Sigmoid colon (tissue), 7 donors: ENCODE measurements around the gene NCKAP5L. TPM values are rescaled to one million over a fixed set of nuclear protein-coding genes. Genes with fewer than 3 reads are reported as not detected.

Experiments
- DNase-seq: peaks from one replicate; pipeline ENCODE4 v3.0.0-alpha.2; 2019
- H3K27ac ChIP-seq, 4 donors: fragments of 200-600 bp; sonication (generic); one replicate each; pipeline ENCODE4 v1.5.1; 2016 to 2019; ENCODE audit warnings: mild to moderate bottlenecking in 1 of 4
- H3K27me3 ChIP-seq, 3 donors: fragments of 200-600 bp; sonication (generic); one replicate each; pipeline ENCODE4 v1.5.1; 2019; ENCODE audit warnings: mild to moderate bottlenecking in 1 of 3
- H3K36me3 ChIP-seq, 4 donors: fragments of 200-600 bp; sonication (generic); one replicate each; pipeline ENCODE4 v1.5.1; 2016 to 2019
- H3K4me1 ChIP-seq, 4 donors: fragments of 200-600 bp; sonication (generic); one replicate each; pipeline ENCODE4 v1.5.1; 2017 to 2019
- H3K4me3 ChIP-seq, 4 donors: fragments of 200-600 bp; sonication (generic); one replicate each; pipeline ENCODE4 v1.5.1; 2017 to 2019; ENCODE audit warnings: mild to moderate bottlenecking in 2 of 4, moderate library complexity in 1 of 4
- H3K9me3 ChIP-seq, 4 donors: fragments of 200-600 bp in 3 of 4; sonication (generic) in 3 of 4; one replicate each; pipeline versions ENCODE4 v1.5.1 to v1.6.1; 2013 to 2019
- CTCF ChIP-seq, 4 experiments: fragments of 450-650 bp in 3 of 4; fragments of 200-600 bp in 1 of 4; IDR thresholded peaks; one replicate each; pipeline ENCODE4 v1.5.1; 2016 to 2019; ENCODE audit warnings: antibody characterized with exemption in 4 of 4, mild to moderate bottlenecking in 3 of 4, moderate library complexity in 2 of 4
- EP300 ChIP-seq, 4 donors: sonication (generic); formaldehyde crosslinking; IDR thresholded peaks; one replicate each; pipeline ENCODE4 v1.6.1; 2017; ENCODE audit warnings: antibody characterized with exemption in 4 of 4
- POLR2A ChIP-seq, 2 donors: fragments of 450-650 bp; IDR thresholded peaks; one replicate each; pipeline ENCODE4 v1.6.1; 2016; ENCODE audit warnings: antibody characterized with exemption in 2 of 2, mild to moderate bottlenecking in 2 of 2, moderate library complexity in 2 of 2
- POLR2AphosphoS5 ChIP-seq, 4 donors: sonication (generic); formaldehyde crosslinking; IDR thresholded peaks; one replicate each; pipeline ENCODE4 v1.6.1; 2017; ENCODE audit warnings: antibody characterized with exemption in 4 of 4
- whole genome bisulfite sequencing, 2 donors: extraction: QIAGEN DNeasy Blood & Tissue Kit; methylation state at CpG; one replicate each; pipeline ENCODE4 v1.1.7; 2013; 5-methylcytosine and 5-hydroxymethylcytosine counted together
- intact Hi-C: fragments of 100-400 bp; cut with DNase I; formaldehyde crosslinking; loops from one replicate; pipeline ENCODE4 v1.15.1; 2023
- polyA plus RNA-seq, 3 donors: library from polyadenylated mRNA; stranded (reverse); fragments of 200-250 nt; gene quantifications; one replicate each; pipeline ENCODE4 v1.2.3, GENCODE V29; 2013
- total RNA-seq, 4 donors: library from RNA; depleted of rRNA; stranded (reverse); fragments of >200 nt; gene quantifications; one replicate each; pipeline ENCODE4 v1.1.0, GENCODE V29; 2016
- donor health status: healthy with polysubstance abuse.
- donor health status: Bipolar disorder and iron deficiency.
- donor health status: healthy.

The NCKAP5L gene
- total and polyA plus RNA-seq, 7 donors = 0.92 to 23.3 (median 10.0) TPM

GRCh38 chr12:49798248-49798647 lies 30.0 kb downstream of the NCKAP5L start:
- no peak for TF ChIP-seq CTCF (IDR thresholded peaks at IDR 0.05)
- no peak for TF ChIP-seq POLR2A (IDR thresholded peaks at IDR 0.05)
- TF ChIP-seq POLR2AphosphoS5 (IDR thresholded peaks at IDR 0.05) = no peak
- TF ChIP-seq EP300 (IDR thresholded peaks at IDR 0.05) = no peak
- H3K4me1 ChIP-seq = no peaks in the 10 kb centered on the region
- peaks cover 8 to 77% (median 40%) of the 10 kb centered on the region in 4 donors for H3K36me3 ChIP-seq
- H3K27me3 ChIP-seq = no peaks in the 10 kb centered on the region
- H3K27ac ChIP-seq = no peak overlapping the region
- WGBS, 2 donors = 88 to 89% methylated on average over 7 of the region's 7 CpGs
- DNase-seq = no peak
- no peaks in the 10 kb centered on the region for H3K9me3 ChIP-seq
- intact Hi-C loops = no loop called here
- H3K4me3 ChIP-seq = no peak overlapping the region

- intact Hi-C loops = no loop called here
- WGBS, 2 donors = 82 to 86% methylated on average over 2 of the region's 2 CpGs
- H3K9me3 ChIP-seq = no peaks in the 10 kb centered on the region
- H3K27ac ChIP-seq = no peak overlapping the region
- no peaks in the 10 kb centered on the region for H3K4me1 ChIP-seq
- DNase-seq = no peak
- TF ChIP-seq CTCF (IDR thresholded peaks at IDR 0.05) (no peak), POLR2AphosphoS5 (IDR thresholded peaks at IDR 0.05) (no peak), POLR2A (IDR thresholded peaks at IDR 0.05) (no peak), EP300 (IDR thresholded peaks at IDR 0.05) (no peak)
- peaks cover 8 to 72% (median 35%) of the 10 kb centered on the region in 4 donors for H3K36me3 ChIP-seq
- no peak overlapping the region for H3K4me3 ChIP-seq
- no peaks in the 10 kb centered on the region for H3K27me3 ChIP-seq
Observed at GRCh38 chr12:49797449-49797776, 30.8 kb downstream of the NCKAP5L start.

- H3K36me3 ChIP-seq = peaks cover 8 to 72% (median 34%) of the 10 kb centered on the region in 4 donors
- 93 to 94% methylated on average over 17 of the region's 17 CpGs for WGBS, 2 donors
Observed at GRCh38 chr12:49796606-49797448, 31.4 kb downstream of the NCKAP5L start.

GRCh38 chr12:49796155-49796554 lies 32.1 kb downstream of the NCKAP5L start:
- 91 to 94% methylated on average over 12 of the region's 12 CpGs for WGBS, 2 donors
- intact Hi-C loops = no loop called here
- H3K36me3 ChIP-seq = peaks cover under 1 to 72% (median 30%) of the 10 kb centered on the region in 4 donors

More at GRCh38 chr12:49796606-49797448, 31.4 kb downstream of the NCKAP5L start:
- no peaks in the 10 kb centered on the region for H3K4me1 ChIP-seq
- no peak overlapping the region for H3K27ac ChIP-seq
- intact Hi-C loops = no loop called here
- TF ChIP-seq EP300 (IDR thresholded peaks at IDR 0.05) (no peak), POLR2AphosphoS5 (IDR thresholded peaks at IDR 0.05) (no peak), POLR2A (IDR thresholded peaks at IDR 0.05) (no peak), CTCF (IDR thresholded peaks at IDR 0.05) (no peak)
- no peaks in the 10 kb centered on the region for H3K9me3 ChIP-seq
- H3K27me3 ChIP-seq = no peaks in the 10 kb centered on the region
- H3K4me3 ChIP-seq = no peak overlapping the region
- peak; percentile 54 for DNase-seq

More at GRCh38 chr12:49796155-49796554, 32.1 kb downstream of the NCKAP5L start:
- no peaks in the 10 kb centered on the region for H3K27me3 ChIP-seq
- peak; percentile 58 for DNase-seq
- H3K4me3 ChIP-seq = no peak overlapping the region
- no peak overlapping the region for H3K27ac ChIP-seq
- no peak for TF ChIP-seq POLR2A (IDR thresholded peaks at IDR 0.05)
- no peak for TF ChIP-seq POLR2AphosphoS5 (IDR thresholded peaks at IDR 0.05)
- no peak for TF ChIP-seq CTCF (IDR thresholded peaks at IDR 0.05)
- no peak for TF ChIP-seq EP300 (IDR thresholded peaks at IDR 0.05)
- H3K4me1 ChIP-seq = peaks cover 0 to 2% (median 0%) of the 10 kb centered on the region in 4 donors
- H3K9me3 ChIP-seq = no peaks in the 10 kb centered on the region
